Breast epithelium (tissue), 3 donors: ENCODE results near the gene OSBPL10.

Source experiments
- POLR2AphosphoS5 ChIP-seq, 3 donors: sonication (generic); formaldehyde crosslinking; IDR thresholded peaks; one replicate each; pipeline ENCODE4 v1.6.1; 2017; ENCODE audit warnings: antibody characterized with exemption in 3 of 3
- TF ChIP-seq, protein P1 (sequence below), 3 donors: fragments of 450-650 bp; IDR thresholded peaks; one replicate each; pipeline ENCODE4 v1.5.1; 2016 to 2017; ENCODE audit warnings: antibody characterized with exemption in 3 of 3, mild to moderate bottlenecking in 3 of 3, moderate library complexity in 3 of 3

DNA sequence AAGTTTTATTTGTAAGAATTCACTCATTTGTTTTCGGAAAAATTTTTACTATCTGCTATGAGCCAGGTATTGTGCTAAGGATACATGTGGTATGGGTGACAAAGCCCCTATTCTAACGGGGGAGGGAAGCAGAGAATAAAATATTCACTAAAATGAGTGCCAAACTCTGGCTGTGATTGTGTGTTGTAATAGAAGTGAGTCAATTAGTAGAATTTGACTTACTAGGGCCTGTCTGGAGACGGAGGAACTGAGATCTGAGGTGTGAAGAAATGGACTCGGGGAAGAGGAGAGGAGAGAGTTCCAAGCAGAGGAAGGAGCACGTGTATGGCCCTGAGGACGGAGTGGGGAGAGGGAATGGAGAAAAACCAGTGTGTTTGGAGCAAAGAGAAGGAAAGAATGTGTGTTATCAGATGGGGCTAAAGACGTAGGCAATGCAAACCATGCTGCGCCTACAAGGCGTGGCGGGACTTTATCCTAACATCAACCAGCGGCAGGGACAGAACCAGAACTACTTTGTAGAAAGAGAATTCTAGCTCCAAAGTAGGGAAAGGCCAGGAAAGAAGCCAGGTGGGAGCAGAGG is 89.1 kb downstream of the OSBPL10 start:
- TF ChIP-seq, protein P1, sequence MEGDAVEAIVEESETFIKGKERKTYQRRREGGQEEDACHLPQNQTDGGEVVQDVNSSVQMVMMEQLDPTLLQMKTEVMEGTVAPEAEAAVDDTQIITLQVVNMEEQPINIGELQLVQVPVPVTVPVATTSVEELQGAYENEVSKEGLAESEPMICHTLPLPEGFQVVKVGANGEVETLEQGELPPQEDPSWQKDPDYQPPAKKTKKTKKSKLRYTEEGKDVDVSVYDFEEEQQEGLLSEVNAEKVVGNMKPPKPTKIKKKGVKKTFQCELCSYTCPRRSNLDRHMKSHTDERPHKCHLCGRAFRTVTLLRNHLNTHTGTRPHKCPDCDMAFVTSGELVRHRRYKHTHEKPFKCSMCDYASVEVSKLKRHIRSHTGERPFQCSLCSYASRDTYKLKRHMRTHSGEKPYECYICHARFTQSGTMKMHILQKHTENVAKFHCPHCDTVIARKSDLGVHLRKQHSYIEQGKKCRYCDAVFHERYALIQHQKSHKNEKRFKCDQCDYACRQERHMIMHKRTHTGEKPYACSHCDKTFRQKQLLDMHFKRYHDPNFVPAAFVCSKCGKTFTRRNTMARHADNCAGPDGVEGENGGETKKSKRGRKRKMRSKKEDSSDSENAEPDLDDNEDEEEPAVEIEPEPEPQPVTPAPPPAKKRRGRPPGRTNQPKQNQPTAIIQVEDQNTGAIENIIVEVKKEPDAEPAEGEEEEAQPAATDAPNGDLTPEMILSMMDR (IDR thresholded peaks at IDR 0.05), result no peak
- TF ChIP-seq POLR2AphosphoS5 (IDR thresholded peaks at IDR 0.05), result no peak
